HG02840 (cell line): ENCODE data around the gene EFNA2.

ENCODE experiments used
- ATAC-seq: cut with Tn5 transposase; IDR thresholded peaks from one replicate; pipeline ENCODE4 v1.9.1; 2021; ENCODE audit warnings: mild to moderate bottlenecking, moderate library complexity, moderate number of reproducible peaks; ENCODE audit not compliant: unreplicated experiment, low FRiP score

EFNA2 gene

GRCh38 chr19:1281569-1282287 lies 3.9 kb upstream of the EFNA2 start:
- ATAC-seq = no peak

- no peak for ATAC-seq
These were observed 3.0 kb upstream of the EFNA2 start for GRCh38 chr19:1282588-1283206.

- no peak for ATAC-seq
These were observed 2.3 kb upstream of the EFNA2 start for GRCh38 chr19:1283207-1283916.

GRCh38 chr19:1283917-1284292 lies 1.8 kb upstream of the EFNA2 start:
- ATAC-seq = no peak

GRCh38 chr19:1284293-1284978 lies 1.2 kb upstream of the EFNA2 start:
- no peak for ATAC-seq

- ATAC-seq = no peak
These were observed 515 bp upstream of the EFNA2 start for GRCh38 chr19:1284979-1285736.

GRCh38 chr19:1286487-1287353 lies 1.0 kb downstream of the EFNA2 start:
- no peak for ATAC-seq

GRCh38 chr19:1287354-1288225 lies 1.9 kb downstream of the EFNA2 start:
- ATAC-seq = no peak

GRCh38 chr19:1288226-1288612 lies 2.5 kb downstream of the EFNA2 start:
- ATAC-seq = no peak

- ATAC-seq = no peak
These were observed 3.4 kb downstream of the EFNA2 start for GRCh38 chr19:1288833-1289685.

- ATAC-seq = no peak
These were observed 4.0 kb downstream of the EFNA2 start for GRCh38 chr19:1289686-1290025.

- ATAC-seq = no peak
These were observed 4.6 kb downstream of the EFNA2 start for GRCh38 chr19:1290196-1290702.

- no peak for ATAC-seq
These were observed 5.3 kb downstream of the EFNA2 start for GRCh38 chr19:1290703-1291651.

- ATAC-seq = no peak
These were observed 6.2 kb downstream of the EFNA2 start for GRCh38 chr19:1291761-1292418.

GRCh38 chr19:1292419-1293151 lies 6.9 kb downstream of the EFNA2 start:
- no peak for ATAC-seq
